ENCODE measurements around the gene CACNA1D. TPM values are rescaled to one million over a fixed set of nuclear protein-coding genes. Genes with fewer than 3 reads are reported as not detected.

The CACNA1D gene
- total and polyA plus RNA-seq, 2 experiments from 2014 or later = 5.2 to 27.8 TPM

GRCh38 chr3:53826048-53826447 is 331.6 kb downstream of the CACNA1D start:
- Histone ChIP-seq H3K4me1 (ENCODE audit: insufficient read depth) (no peaks in the 10 kb centered on the region), H3K36me3 (replicated peaks; ENCODE audit: insufficient read depth, low read depth) (no peaks in the 10 kb centered on the region), H3K9me3 (ENCODE audit: low read depth) (no peaks in the 10 kb centered on the region), H3K27ac (no peak overlapping the region), H4K20me1 (ENCODE audit: insufficient read depth, poor library complexity, severe bottlenecking) (no peaks in the 10 kb centered on the region), H2AFZ (no peak overlapping the region), H3K79me2 (peaks cover 42% of the 10 kb centered on the region), H3K4me3 (no peak overlapping the region), H3K9me2 (replicated peaks; ENCODE audit: insufficient read depth) (no peaks in the 10 kb centered on the region), H3K27me3 (no peaks in the 10 kb centered on the region), H3K4me2 (no peak overlapping the region)
- 70% methylated on average over 1 of the region's 1 CpG for WGBS (ENCODE audit: low lambda C conversion rate, missing lambda C conversion rate)
- DNase-seq (ENCODE audit: low spot score) = no peak
- TF ChIP-seq CTCF (IDR thresholded peaks at IDR 0.05; ENCODE audit: poor library complexity) = no peak
- no peak for TF ChIP-seq EZH2 (IDR thresholded peaks at IDR 0.05; ENCODE audit: borderline replicate concordance)
- no peak for TF ChIP-seq EZH2phosphoT487 (IDR thresholded peaks at IDR 0.05; ENCODE audit: low read depth, severe bottlenecking, unreplicated experiment)

DNA sequence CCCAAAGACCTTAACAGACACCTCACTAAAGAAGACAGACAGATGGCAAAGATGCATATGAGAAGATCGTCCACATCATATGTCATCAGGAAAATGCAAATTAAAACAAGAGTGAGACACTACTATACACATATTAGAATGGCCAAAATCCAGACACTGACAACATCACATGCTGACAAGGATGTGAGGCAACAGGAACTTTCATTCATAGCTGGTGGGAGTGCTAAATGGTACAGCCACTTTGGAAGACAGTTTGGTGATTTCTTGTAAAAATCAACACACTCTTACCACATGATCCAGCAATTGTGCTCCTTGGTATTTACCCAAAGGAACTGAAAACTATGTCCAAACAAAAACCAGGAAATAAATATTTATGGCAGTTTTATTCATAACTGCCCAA is 334.2 kb downstream of the CACNA1D start:
- no peaks in the 10 kb centered on the region for H3K9me3 ChIP-seq (ENCODE audit: low read depth)
- H3K4me3 ChIP-seq = no peak overlapping the region
- H4K20me1 ChIP-seq (ENCODE audit: insufficient read depth, poor library complexity, severe bottlenecking) = no peaks in the 10 kb centered on the region
- H3K79me2 ChIP-seq = peaks cover 52% of the 10 kb centered on the region
- no peaks in the 10 kb centered on the region for H3K4me1 ChIP-seq (ENCODE audit: insufficient read depth)
- no peak for DNase-seq (ENCODE audit: low spot score)
- no peaks in the 10 kb centered on the region for H3K9me2 ChIP-seq (replicated peaks; ENCODE audit: insufficient read depth)
- TF ChIP-seq EZH2phosphoT487 (IDR thresholded peaks at IDR 0.05; ENCODE audit: low read depth, severe bottlenecking, unreplicated experiment) = no peak
- TF ChIP-seq CTCF (IDR thresholded peaks at IDR 0.05; ENCODE audit: poor library complexity) = no peak
- no peak for TF ChIP-seq EZH2 (IDR thresholded peaks at IDR 0.05; ENCODE audit: borderline replicate concordance)
- H2AFZ ChIP-seq = no peak overlapping the region
- H3K4me2 ChIP-seq = no peak overlapping the region
- no peak overlapping the region for H3K27ac ChIP-seq
- 96% methylated on average over 1 of the region's 1 CpG for WGBS (ENCODE audit: low lambda C conversion rate, missing lambda C conversion rate)
- no peaks in the 10 kb centered on the region for H3K36me3 ChIP-seq (replicated peaks; ENCODE audit: insufficient read depth, low read depth)
- H3K27me3 ChIP-seq = no peaks in the 10 kb centered on the region

DNA sequence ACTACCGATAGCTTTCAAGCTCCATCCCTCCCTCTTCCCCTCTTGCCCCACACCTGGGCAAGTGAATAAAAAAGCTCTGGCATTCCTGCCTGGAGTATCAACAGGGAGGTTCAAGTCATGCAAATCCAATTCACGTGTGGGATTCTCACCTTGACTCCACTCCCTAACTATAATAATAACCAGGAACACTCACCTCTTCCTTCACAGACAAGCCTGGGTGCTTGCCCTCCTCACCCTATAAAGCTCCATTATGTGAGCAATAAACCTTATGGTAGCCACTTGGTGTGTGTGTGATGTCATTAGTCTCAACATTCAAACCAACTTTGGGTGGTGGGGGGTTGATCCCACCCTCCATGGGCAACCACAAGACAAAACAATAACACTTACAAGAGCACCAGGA is 335.2 kb downstream of the CACNA1D start:
- H3K9me3 ChIP-seq (ENCODE audit: low read depth) = no peaks in the 10 kb centered on the region
- H3K79me2 ChIP-seq = peaks cover 58% of the 10 kb centered on the region
- WGBS (ENCODE audit: low lambda C conversion rate, missing lambda C conversion rate) = 82% methylated on average over 2 of the region's 2 CpGs
- H2AFZ ChIP-seq = no peak overlapping the region
- no peak overlapping the region for H3K27ac ChIP-seq
- H4K20me1 ChIP-seq (ENCODE audit: insufficient read depth, poor library complexity, severe bottlenecking) = no peaks in the 10 kb centered on the region
- H3K27me3 ChIP-seq = no peaks in the 10 kb centered on the region
- H3K4me3 ChIP-seq = no peak overlapping the region
- H3K36me3 ChIP-seq (replicated peaks; ENCODE audit: insufficient read depth, low read depth) = no peaks in the 10 kb centered on the region
- DNase-seq (ENCODE audit: low spot score) = no peak
- H3K4me2 ChIP-seq = no peak overlapping the region
- no peaks in the 10 kb centered on the region for H3K9me2 ChIP-seq (replicated peaks; ENCODE audit: insufficient read depth)
- no peaks in the 10 kb centered on the region for H3K4me1 ChIP-seq (ENCODE audit: insufficient read depth)
- TF ChIP-seq EZH2 (IDR thresholded peaks at IDR 0.05; ENCODE audit: borderline replicate concordance) = no peak
- TF ChIP-seq CTCF (IDR thresholded peaks at IDR 0.05; ENCODE audit: poor library complexity) = no peak
- no peak for TF ChIP-seq EZH2phosphoT487 (IDR thresholded peaks at IDR 0.05; ENCODE audit: low read depth, severe bottlenecking, unreplicated experiment)

- Histone ChIP-seq H3K27me3 (no peaks in the 10 kb centered on the region), H3K9me3 (ENCODE audit: low read depth) (no peaks in the 10 kb centered on the region), H3K27ac (no peak overlapping the region), H3K4me2 (no peak overlapping the region), H3K4me3 (no peak overlapping the region), H3K36me3 (replicated peaks; ENCODE audit: insufficient read depth, low read depth) (no peaks in the 10 kb centered on the region), H2AFZ (no peak overlapping the region), H3K79me2 (peaks cover 62% of the 10 kb centered on the region), H4K20me1 (ENCODE audit: insufficient read depth, poor library complexity, severe bottlenecking) (no peaks in the 10 kb centered on the region), H3K9me2 (replicated peaks; ENCODE audit: insufficient read depth) (no peaks in the 10 kb centered on the region), H3K4me1 (ENCODE audit: insufficient read depth) (no peaks in the 10 kb centered on the region)
- TF ChIP-seq EZH2phosphoT487 (IDR thresholded peaks at IDR 0.05; ENCODE audit: low read depth, severe bottlenecking, unreplicated experiment) (no peak), CTCF (IDR thresholded peaks at IDR 0.05; ENCODE audit: poor library complexity) (no peak), EZH2 (IDR thresholded peaks at IDR 0.05; ENCODE audit: borderline replicate concordance) (no peak)
- DNase-seq (ENCODE audit: low spot score) = no peak
- 95% methylated on average over 6 of the region's 6 CpGs for WGBS (ENCODE audit: low lambda C conversion rate, missing lambda C conversion rate)
These were observed 336.5 kb downstream of the CACNA1D start for GRCh38 chr3:53830944-53831343.
